ENCODE results near the gene ITGB2.

The ITGB2 gene

DNA sequence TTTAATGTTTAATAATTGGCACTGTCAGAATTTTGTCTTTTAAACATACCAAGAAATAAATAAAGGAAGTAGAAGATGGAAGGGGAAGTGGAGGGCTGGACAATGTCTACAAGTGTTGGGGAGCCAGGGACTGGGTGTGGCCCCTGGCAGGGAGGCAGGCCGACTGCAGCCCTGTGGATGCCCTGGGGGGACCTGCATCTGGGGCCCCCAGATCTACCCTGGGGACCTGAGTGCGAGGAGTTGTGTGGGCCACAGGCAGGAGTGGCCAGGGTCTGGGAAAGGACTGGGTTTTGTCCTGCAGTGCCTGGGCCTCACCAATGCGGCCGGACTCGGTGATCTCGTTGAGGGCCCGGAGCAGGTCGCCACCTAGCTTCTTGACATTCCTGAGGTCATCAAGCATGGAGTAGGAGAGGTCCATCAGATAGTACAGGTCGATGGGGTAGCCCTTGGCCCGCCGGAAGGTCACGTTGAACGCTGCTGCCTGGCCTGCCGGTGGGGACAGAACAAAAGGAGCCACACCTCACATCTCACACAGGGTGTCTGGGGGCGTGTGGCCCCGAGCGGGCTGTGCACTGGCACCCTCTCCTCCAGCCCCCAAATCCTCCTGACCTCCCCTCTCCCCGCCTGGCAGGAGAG, 17.5 kb downstream of the ITGB2 start:
- TF ChIP-seq, protein P1, sequence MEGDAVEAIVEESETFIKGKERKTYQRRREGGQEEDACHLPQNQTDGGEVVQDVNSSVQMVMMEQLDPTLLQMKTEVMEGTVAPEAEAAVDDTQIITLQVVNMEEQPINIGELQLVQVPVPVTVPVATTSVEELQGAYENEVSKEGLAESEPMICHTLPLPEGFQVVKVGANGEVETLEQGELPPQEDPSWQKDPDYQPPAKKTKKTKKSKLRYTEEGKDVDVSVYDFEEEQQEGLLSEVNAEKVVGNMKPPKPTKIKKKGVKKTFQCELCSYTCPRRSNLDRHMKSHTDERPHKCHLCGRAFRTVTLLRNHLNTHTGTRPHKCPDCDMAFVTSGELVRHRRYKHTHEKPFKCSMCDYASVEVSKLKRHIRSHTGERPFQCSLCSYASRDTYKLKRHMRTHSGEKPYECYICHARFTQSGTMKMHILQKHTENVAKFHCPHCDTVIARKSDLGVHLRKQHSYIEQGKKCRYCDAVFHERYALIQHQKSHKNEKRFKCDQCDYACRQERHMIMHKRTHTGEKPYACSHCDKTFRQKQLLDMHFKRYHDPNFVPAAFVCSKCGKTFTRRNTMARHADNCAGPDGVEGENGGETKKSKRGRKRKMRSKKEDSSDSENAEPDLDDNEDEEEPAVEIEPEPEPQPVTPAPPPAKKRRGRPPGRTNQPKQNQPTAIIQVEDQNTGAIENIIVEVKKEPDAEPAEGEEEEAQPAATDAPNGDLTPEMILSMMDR (IDR thresholded peaks at IDR 0.05) = no peak

DNA sequence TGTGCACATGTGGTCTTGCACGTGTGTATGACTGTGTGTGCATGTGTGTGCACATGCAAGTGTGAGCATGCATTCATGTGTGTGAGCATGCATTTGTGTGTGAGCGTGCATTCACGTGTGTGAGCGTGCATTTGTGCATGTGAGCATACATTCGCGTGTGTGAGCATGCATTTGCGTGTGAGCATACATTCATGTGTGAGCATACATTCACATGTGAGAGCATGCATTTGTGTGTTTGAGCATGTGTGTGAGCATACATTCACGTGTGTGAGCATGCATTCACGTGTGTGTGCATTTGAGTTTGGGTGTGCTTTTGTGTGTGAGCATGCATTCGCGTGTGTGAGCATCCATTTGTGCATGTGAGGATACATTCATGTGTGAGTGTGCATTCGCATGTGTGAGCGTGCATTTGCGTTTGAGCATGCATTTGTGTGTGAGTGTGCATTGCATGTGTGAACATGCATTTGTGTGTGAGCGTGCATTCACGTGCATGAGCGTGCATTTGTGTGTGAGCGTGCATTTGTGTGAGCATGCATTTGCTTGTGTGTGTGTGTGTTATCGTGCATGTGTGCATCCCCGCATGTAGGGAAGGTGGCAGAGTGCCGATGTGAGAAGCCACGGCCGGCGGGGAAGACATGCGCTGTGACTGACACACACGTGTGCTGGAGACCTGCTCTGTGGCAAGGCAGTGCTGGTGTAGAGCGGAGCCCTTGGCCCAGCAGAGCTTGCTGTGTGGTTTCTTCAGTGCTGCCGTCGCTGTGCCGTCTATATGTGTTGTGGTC, 18.2 kb downstream of the ITGB2 start:
- TF ChIP-seq, protein P1 (IDR thresholded peaks at IDR 0.05) = no peak

DNA sequence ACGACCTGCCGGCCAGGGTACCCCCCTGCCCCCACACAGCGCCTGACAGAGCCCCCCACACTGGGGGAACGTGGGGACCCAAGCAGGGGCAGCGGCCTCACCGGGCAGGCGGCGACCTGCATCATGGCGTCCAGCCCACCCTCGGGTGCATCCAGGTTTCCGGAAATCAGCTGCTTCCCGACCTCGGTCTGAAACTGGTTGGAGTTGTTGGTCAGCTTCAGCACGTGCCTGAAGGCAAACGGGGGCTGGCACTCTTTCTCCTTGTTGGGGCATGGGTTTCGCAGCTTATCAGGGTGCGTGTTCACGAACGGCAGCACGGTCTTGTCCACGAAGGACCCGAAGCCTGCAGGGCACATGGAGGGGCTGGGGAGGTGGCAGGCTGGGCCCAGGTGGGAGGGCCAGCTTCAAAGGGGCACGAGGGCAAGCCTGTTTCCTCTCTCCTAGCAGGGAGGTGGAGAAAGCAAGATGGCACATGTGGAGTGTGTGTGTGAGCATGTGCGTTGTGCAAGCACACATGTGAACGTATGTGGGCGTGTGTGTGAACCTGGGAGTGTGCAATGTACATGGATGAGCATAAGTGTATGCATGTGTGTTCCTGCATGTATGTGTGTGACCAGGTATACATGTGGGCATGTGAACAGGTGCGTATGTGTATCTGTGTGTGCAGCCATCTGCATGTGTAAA, 19.2 kb downstream of the ITGB2 start:
- TF ChIP-seq, protein P1 (IDR thresholded peaks at IDR 0.05) = no peak

DNA sequence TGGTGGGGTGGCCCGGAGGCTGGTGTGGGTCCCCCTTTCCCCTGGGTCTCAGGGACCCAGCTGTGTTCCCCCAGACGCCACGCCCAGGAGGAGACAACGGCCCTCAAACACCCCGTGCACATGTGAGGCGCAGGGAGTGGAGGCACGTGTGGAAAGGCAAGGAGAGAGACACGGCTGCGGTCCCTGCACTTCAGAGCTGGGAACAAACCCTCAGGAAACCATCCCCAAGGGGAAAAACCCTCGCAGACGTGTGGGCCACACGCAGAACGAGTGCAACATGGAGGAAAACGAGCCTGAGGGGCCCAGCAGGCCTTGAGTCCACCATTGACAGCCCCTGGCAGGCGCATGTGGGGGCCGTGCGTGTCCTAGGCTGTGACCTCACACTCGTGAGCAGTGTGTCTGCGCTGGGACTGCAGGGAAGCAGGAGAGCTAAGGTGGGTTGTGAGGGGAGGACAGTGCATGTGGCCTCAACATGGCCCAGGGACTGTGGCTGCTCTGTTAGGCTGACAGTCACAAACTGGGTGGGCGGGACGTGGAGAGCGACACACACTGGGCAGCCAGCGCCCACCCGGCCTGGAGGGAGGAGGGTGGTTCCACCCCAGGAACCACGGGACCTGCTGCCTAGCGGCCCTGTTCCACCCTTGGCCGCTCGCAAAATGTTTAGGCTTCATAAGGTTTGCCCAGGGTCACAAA, 20.0 kb downstream of the ITGB2 start:
- TF ChIP-seq, protein P1 (IDR thresholded peaks at IDR 0.05) = no peak

DNA sequence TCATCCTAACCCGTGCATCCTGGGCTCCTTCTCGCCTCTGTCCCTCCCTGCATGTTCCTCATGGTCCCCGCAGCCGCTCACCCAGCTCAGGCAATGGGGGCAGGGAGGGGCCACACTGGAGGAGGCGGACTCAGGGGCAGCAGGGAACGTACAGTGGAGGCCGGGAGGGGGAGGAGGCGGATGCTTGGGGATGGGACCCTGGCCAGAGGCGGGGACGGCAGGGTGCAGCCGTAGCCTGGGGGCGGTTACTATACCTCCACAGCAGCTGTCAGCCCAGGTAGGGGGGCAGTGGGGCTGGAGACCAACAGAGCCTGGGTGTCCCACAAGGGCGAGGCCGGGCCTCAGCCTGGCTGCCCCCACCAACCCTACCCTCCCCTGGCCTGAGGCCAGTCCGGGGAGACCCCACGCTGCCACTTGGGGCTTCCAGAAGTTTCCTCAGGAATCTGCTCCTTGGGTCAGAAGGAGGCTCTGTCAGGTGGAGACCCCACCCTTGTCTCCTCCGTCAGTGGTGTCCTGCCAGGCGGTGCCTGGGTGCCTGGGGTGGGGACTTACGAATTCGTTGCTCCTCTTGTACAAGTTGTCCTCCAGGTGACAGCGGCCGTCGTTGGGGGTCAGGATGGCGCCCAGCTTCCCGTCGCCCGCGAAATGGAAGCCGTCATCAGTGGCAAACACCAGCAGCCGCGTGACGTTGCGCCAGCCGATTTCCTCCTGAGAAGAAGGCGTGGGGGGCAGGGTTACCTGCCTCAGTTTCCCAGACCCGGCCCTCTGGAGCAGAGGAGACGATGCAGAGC, 20.7 kb downstream of the ITGB2 start:
- TF ChIP-seq, protein P1 (IDR thresholded peaks at IDR 0.05) = no peak

DNA sequence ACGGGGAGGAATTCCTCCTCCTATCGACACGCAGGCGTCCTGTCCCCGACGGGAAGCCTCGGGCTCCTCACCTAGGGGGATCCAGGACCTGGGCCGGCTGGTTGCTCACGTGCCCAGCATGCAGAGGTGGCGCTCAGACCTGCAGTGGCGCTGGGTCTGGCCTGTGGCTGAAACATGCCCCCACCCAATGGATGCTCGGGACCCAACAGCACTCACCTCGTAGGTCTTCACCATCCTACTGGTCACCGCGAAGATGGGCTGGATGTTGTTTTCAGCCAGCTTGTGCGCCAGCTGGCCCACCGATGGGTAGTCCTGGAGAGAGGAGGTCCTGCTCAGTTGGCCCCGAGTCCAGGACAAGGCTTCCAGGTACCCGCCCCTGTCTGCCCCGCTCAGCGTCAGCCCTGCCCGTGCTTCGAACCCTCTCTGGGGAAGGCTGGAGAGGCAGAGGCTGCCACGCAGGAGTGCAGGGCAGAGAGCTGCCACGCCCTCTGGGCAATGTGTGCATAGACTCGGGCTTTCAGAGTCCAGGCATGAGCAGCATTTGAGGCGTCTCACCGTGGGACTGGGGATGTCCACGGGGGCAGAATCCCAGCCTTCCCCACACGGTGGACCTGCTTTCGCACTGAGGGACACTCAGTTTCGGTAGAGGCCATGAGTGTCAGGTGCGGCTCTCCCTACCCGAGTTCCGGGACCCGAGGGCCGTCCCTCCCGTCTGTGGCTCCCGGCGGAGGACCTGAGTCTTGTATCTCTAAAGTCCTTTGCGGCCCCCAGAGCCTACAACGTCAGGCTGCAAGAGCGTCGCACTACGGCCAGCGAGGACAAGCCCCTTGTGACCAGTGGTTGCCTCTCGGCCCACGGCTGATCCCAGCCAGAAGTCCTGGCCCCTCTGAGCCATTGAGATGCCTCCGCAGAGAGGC, 21.6 kb downstream of the ITGB2 start:
- TF ChIP-seq, protein P1 (IDR thresholded peaks at IDR 0.05) = no peak
